HL-60 (cell line): Measurements from ENCODE around the gene SLC7A6.
A peak's percentile ranks its signal among the peaks of the same experiment; 100 is the strongest.

ENCODE experiments used
- DNase-seq, 2 experiments: peaks; one replicate each; pipeline ENCODE4 v3.0.0-alpha.2; 2010 to 2020; ENCODE audit warnings: low read depth in 1 of 2, low spot score in 1 of 2
- H3K27ac ChIP-seq: fragments of 250-450 bp; sonication (Bioruptor Pico); replicated peaks from 2 replicates; pipeline ENCODE4 v1.5.1; 2020; ENCODE audit warnings: mild to moderate bottlenecking, moderate library complexity
- H3K27me3 ChIP-seq: fragments of 250-450 bp; sonication (Bioruptor Pico); 2 replicates; pipeline ENCODE4 v1.5.1; 2021; ENCODE audit warnings: mild to moderate bottlenecking, moderate library complexity; ENCODE audit not compliant: insufficient read depth, poor library complexity, severe bottlenecking
- H3K4me3 ChIP-seq: replicated peaks from 2 replicates; pipeline ENCODE4 v1.5.1; 2011; ENCODE audit warnings: mild to moderate bottlenecking, control low read depth, low read length; ENCODE audit not compliant: insufficient read depth
- GABPA ChIP-seq: IDR thresholded peaks from 2 replicates; pipeline ENCODE4 v1.6.1; 2012; ENCODE audit warnings: low read depth
- POLR2AphosphoS5 ChIP-seq: IDR thresholded peaks from 2 replicates; pipeline ENCODE4 v1.6.1; 2012; ENCODE audit warnings: low read depth
- SPI1 ChIP-seq: IDR thresholded peaks from 2 replicates; pipeline ENCODE4 v1.6.1; 2012; ENCODE audit warnings: low read depth, mild to moderate bottlenecking, borderline replicate concordance
- long read RNA-seq: library from polyadenylated mRNA; unstranded; transcript quantifications from one replicate; pipeline ENCODE4 v2.0.0, GENCODE V29; 2020
- TF ChIP-seq, protein P1 (sequence below): IDR thresholded peaks from one replicate; pipeline ENCODE4 v1.5.1; 2011; ENCODE audit warnings: low read length, control low read depth, inconsistent platforms; ENCODE audit not compliant: insufficient read depth
- TF ChIP-seq, protein P2 (sequence below): IDR thresholded peaks from 2 replicates; pipeline ENCODE4 v1.6.1; 2012; ENCODE audit warnings: low read depth; ENCODE audit not compliant: insufficient replicate concordance

SLC7A6 gene
- long read RNA-seq, full-length matches to known transcripts = 3 of 48 reads
- long read RNA-seq, partial matches to known transcripts = 15 of 48 reads
- long read RNA-seq, other reads (novel, unspliced or antisense) = 30 of 48 reads

DNA sequence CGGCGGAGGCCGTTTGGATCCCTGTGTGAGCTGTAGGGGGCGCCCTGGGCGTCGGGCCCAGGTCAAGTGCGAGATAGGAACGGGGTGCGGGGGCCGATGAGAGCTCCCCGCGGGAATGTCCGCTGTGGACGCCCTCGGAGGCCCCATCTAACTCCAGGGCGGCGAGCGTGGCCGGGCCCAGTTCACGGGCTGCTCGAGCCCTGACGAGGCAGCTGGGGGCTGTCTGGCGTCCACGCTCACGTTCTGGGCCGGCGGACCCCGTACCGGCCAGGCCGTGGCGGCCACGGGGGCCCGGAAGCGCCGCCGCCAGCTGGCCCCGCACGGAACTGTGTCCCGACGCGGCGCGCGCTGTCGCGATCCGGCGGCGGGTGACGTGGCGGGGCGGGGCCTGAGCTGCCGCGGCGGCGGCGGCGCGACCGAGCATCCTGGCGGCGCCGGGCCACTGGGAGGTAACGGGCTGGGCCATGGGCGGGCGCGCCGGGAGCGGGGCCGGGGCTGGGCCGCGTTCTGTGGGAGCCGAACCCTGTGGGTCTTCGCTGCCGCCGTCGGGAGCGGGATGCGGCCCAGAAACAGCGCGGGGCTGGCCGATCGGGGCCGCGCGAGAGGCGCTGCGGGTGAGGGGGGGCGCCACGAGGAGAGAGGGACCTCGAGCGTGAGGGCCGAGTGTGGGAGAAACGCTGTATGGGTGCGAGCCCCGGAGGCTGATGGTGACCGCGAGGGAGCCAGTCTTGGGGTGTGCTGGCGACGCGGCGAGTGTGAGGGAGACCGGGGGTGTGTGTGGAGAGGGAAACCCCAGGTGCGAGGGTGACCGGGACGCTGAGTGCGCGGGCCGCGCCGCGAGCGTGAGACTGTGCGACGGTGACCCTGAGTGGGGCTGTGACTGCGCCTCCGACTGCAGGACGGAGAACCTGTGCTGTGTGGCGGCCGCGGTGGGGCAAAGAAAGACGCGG lies at the start of gene SLC7A6:
SLC7A6 (plus strand) TSS at position 399 of the 950 bp plus-strand sequence. CDS start 10,201 bp downstream, outside the sequence.
- peak; percentile 77 to 86 for DNase-seq
- Histone ChIP-seq H3K27me3 (no peaks in the 10 kb centered on the region), H3K27ac (peak within 1 kb of the TSS; percentile 83), H3K4me3 (peak within 1 kb of the TSS; percentile 95)
- TF ChIP-seq, protein P1, sequence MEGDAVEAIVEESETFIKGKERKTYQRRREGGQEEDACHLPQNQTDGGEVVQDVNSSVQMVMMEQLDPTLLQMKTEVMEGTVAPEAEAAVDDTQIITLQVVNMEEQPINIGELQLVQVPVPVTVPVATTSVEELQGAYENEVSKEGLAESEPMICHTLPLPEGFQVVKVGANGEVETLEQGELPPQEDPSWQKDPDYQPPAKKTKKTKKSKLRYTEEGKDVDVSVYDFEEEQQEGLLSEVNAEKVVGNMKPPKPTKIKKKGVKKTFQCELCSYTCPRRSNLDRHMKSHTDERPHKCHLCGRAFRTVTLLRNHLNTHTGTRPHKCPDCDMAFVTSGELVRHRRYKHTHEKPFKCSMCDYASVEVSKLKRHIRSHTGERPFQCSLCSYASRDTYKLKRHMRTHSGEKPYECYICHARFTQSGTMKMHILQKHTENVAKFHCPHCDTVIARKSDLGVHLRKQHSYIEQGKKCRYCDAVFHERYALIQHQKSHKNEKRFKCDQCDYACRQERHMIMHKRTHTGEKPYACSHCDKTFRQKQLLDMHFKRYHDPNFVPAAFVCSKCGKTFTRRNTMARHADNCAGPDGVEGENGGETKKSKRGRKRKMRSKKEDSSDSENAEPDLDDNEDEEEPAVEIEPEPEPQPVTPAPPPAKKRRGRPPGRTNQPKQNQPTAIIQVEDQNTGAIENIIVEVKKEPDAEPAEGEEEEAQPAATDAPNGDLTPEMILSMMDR = no peak
- peak; percentile 41; the same call in 1 of the 2 replicates for TF ChIP-seq POLR2AphosphoS5

DNA sequence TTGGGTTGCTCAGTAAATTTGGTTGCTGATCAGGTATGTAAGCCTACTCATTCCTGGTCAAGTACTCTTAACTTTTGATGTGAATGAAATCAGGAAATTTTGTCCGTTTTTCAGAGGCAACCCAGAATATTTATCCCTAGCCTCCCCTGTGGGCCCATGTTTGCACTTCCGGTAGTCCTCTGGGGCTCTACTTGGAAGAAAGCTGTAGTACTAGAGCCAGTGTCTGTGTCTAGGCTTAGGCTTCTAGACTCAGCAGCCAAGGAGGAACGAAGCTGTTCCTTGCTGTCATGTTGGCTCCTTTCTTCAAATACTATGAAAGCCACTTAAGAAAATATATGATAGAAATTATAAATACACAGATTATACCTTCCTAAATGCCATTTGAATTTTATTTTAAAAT lies 49.6 kb upstream of the SLC7A6 start:
- Histone ChIP-seq H3K27ac (no peak overlapping the region), H3K4me3 (no peak overlapping the region), H3K27me3 (no peaks in the 10 kb centered on the region)
- TF ChIP-seq, protein P1 = no peak
- TF ChIP-seq GABPA = no peak
- no peak for TF ChIP-seq POLR2AphosphoS5
- TF ChIP-seq SPI1 = no peak
- TF ChIP-seq, protein P2, sequence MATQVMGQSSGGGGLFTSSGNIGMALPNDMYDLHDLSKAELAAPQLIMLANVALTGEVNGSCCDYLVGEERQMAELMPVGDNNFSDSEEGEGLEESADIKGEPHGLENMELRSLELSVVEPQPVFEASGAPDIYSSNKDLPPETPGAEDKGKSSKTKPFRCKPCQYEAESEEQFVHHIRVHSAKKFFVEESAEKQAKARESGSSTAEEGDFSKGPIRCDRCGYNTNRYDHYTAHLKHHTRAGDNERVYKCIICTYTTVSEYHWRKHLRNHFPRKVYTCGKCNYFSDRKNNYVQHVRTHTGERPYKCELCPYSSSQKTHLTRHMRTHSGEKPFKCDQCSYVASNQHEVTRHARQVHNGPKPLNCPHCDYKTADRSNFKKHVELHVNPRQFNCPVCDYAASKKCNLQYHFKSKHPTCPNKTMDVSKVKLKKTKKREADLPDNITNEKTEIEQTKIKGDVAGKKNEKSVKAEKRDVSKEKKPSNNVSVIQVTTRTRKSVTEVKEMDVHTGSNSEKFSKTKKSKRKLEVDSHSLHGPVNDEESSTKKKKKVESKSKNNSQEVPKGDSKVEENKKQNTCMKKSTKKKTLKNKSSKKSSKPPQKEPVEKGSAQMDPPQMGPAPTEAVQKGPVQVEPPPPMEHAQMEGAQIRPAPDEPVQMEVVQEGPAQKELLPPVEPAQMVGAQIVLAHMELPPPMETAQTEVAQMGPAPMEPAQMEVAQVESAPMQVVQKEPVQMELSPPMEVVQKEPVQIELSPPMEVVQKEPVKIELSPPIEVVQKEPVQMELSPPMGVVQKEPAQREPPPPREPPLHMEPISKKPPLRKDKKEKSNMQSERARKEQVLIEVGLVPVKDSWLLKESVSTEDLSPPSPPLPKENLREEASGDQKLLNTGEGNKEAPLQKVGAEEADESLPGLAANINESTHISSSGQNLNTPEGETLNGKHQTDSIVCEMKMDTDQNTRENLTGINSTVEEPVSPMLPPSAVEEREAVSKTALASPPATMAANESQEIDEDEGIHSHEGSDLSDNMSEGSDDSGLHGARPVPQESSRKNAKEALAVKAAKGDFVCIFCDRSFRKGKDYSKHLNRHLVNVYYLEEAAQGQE = no peak
- DNase-seq = no peak

DNA sequence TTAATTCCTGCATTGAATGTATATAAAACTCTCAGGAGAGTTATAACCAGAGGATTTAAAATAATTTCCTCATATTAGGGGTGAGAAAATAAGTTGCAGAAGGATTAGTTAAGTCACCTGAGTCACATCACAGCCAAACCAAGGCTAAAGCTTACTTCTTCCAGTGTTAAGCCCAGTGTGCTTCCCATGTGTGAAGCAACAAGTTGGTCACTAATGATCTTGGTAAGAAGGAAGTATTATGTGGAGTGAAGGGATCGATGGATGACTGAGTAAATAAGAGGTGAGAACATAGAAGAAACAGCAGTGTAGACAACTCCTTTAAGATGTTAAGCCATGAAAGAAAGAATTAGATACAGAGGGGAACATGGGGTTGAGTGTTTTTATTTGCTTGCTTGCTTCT lies 49.0 kb upstream of the SLC7A6 start:
- Histone ChIP-seq H3K4me3 (no peak overlapping the region), H3K27me3 (no peaks in the 10 kb centered on the region), H3K27ac (no peak overlapping the region)
- no peak for DNase-seq
- TF ChIP-seq, protein P1 = no peak
- no peak for TF ChIP-seq POLR2AphosphoS5
- TF ChIP-seq, protein P2 = no peak
- no peak for TF ChIP-seq GABPA
- no peak for TF ChIP-seq SPI1
